ENCODE results near the gene RNF150.
"Not testable (repeated sequence)": the region's sequence is repeated elsewhere in the genome, so short reads cannot be mapped to it uniquely, and the experiment has no call there.

Gene RNF150

DNA sequence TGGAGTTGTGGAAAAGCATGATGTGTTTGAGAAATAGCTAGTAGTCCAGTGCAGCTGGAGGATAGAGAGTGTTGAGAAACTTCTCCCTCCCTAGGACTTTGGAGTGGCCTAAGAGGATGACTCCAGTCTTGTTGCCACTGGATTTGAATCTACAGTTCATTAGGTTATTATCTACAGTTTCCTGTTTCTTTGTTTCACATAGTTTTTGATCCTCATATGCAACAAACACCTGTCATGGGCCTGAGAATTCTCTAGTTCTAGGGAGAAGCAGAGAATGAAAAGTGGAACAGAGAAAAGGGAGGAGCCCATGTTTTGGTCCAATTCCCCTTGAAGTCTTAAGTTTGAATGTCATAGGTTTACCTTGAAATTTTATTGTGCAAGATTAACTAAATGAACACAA lies 303.4 kb downstream of the RNF150 start:
- TF ChIP-seq, protein P1, sequence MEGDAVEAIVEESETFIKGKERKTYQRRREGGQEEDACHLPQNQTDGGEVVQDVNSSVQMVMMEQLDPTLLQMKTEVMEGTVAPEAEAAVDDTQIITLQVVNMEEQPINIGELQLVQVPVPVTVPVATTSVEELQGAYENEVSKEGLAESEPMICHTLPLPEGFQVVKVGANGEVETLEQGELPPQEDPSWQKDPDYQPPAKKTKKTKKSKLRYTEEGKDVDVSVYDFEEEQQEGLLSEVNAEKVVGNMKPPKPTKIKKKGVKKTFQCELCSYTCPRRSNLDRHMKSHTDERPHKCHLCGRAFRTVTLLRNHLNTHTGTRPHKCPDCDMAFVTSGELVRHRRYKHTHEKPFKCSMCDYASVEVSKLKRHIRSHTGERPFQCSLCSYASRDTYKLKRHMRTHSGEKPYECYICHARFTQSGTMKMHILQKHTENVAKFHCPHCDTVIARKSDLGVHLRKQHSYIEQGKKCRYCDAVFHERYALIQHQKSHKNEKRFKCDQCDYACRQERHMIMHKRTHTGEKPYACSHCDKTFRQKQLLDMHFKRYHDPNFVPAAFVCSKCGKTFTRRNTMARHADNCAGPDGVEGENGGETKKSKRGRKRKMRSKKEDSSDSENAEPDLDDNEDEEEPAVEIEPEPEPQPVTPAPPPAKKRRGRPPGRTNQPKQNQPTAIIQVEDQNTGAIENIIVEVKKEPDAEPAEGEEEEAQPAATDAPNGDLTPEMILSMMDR (IDR thresholded peaks at IDR 0.05; ENCODE audit: control insufficient read depth, insufficient read depth, low read depth, low read length, missing control alignments): no peak
- DNase-seq (ENCODE audit: low read depth): no peak
- no peak overlapping the region for H3K4me3 ChIP-seq (ENCODE audit: control insufficient read depth, low read depth, low read length)

DNA sequence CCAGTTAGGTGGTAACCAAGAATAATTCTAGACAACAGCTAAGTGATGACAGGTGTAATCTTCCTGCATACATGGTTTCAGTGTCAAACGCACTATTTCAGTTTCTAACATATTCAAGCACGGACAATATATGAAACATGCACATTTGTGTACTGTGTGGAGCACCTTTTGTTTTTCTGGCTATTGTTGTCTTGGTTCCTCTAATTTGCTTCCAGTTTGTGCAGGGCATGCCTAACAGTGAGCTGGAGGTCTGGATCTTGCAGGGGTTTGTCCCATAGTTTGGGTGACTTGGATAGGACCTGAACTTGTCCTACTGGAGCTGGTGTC lies 306.6 kb downstream of the RNF150 start:
- DNase-seq (ENCODE audit: low read depth): no peak
- TF ChIP-seq, protein P1 (IDR thresholded peaks at IDR 0.05; ENCODE audit: control insufficient read depth, insufficient read depth, low read depth, low read length, missing control alignments): no peak

DNA sequence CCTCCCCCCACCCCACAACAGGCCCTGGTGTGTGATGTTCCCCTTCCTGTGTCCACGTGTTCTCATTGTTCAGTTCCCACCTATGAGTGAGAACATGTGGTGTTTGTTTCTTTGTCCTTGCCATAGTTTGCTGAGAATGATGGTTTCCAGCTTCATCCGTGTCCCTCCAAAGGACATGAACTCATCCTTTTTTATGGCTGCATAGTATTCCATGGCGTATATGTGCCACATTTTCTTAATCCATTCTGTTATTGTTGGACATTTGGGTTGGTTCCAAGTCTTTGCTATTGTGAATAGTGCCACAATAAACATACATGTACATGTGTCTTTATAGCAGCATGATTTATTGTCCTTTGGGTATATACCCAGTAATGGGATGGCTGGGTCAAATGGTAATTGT lies 312.7 kb downstream of the RNF150 start:
- not testable (repeated sequence) for DNase-seq (ENCODE audit: low read depth); H3K4me3 ChIP-seq (ENCODE audit: control insufficient read depth, low read depth, low read length)

More for the DNA sequence above, 306.6 kb downstream of the RNF150 start:
- no peak overlapping the region for H3K4me3 ChIP-seq (ENCODE audit: control insufficient read depth, low read depth, low read length)

DNA sequence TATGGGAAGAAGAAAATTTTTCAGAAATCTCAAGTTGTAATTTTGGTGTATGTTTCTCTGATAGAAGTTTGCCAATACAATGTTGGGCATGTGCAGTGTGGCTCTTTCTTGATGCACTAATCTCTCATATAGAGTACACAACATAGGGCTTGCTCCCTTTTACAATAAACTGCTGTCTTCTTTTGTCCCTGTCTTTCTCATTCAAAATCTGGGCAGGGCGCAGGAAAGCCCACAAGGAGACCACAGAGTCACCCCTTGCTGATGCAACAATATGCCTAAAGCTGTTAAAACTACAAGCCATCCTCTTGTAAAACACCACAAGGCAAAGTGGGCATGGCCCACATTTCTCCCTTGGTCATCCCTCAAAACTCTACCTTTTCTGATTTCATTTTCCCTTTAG lies 313.7 kb downstream of the RNF150 start:
- TF ChIP-seq, protein P1 (IDR thresholded peaks at IDR 0.05; ENCODE audit: control insufficient read depth, insufficient read depth, low read depth, low read length, missing control alignments): no peak
- DNase-seq (ENCODE audit: low read depth): no peak
- no peak overlapping the region for H3K4me3 ChIP-seq (ENCODE audit: control insufficient read depth, low read depth, low read length)

DNA sequence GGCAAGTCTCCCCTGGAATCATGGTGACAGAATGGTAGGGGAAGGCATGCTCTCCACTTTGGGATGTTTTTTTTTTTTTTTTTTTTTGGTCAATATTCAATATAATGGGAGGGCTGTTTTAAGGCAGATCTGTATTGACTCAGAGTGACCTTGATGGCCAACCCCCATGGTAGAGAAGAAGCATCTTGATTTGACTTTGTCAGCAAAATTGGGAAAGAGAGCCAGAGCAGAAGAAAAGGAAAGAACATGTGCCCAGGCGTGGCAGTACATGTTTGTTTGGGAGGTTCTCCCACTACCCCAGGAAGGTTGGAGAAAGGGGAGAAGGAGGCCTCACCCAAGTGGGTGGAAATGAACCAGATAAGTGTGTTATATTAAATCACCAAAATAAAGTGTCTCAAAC lies 314.8 kb downstream of the RNF150 start:
- no peak overlapping the region for H3K4me3 ChIP-seq (ENCODE audit: control insufficient read depth, low read depth, low read length)
- no peak for DNase-seq (ENCODE audit: low read depth)
- TF ChIP-seq, protein P1 (IDR thresholded peaks at IDR 0.05; ENCODE audit: control insufficient read depth, insufficient read depth, low read depth, low read length, missing control alignments): no peak

DNA sequence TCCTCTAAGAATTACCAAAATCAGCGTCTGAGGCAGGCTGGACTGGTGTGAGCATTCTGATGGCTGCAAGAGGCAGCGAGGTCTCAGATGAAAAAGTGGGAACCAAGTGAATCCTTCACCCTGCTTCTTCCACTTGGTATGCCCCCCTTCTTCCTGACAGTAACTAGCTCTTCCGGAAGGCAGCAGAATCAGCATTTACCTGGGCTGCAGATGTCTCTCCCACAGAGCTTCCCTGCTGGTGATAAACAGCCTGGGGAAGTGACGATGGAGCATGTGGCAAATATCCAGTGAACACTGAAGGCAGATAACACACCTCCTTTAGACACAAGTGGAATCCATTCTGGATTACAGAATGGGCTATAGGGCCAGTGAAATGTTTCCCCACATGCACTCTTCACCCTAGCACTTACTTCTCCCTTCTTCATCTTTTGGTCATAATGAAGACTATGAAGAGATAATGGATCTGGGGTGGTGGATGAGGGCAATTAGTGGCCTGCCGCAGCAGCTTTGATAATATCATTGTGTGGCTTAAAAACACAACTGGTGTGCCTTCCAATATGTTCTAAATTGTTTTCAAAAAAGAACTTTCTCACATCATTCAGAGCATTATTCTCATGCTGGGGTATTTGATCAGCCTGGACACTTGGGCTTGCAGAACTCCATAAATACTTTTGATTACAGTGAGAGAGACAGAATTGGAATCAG lies 316.3 kb downstream of the RNF150 start:
- TF ChIP-seq, protein P1 (IDR thresholded peaks at IDR 0.05; ENCODE audit: control insufficient read depth, insufficient read depth, low read depth, low read length, missing control alignments): no peak
- no peak for DNase-seq (ENCODE audit: low read depth)

DNA sequence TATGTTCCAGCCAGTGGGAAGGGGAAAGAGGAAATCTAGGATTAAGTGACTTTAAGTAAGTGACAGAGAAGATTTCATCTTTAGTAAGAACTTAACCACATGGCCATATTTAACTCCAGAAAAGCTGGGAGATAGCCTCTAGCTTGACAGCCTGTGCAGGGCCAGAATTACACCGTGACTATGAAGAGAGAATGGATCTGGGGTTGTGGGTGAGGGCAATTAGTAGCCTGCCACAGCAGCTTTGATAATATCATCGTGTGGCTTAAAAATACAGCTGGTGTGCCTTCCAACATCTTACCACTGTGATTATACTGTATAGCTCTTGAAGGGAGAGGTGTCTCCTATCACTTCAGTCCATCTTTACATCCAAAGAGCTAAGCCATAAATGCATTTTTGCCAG lies 319.5 kb downstream of the RNF150 start:
- H3K4me3 ChIP-seq (ENCODE audit: control insufficient read depth, low read depth, low read length): no peak overlapping the region
- TF ChIP-seq, protein P1 (IDR thresholded peaks at IDR 0.05; ENCODE audit: control insufficient read depth, insufficient read depth, low read depth, low read length, missing control alignments): no peak
- DNase-seq (ENCODE audit: low read depth): no peak

More for the DNA sequence above, 316.3 kb downstream of the RNF150 start:
- H3K4me3 ChIP-seq (ENCODE audit: control insufficient read depth, low read depth, low read length): no peak overlapping the region

Data from AG09309 (cell line).